Measurements from ENCODE around the gene ALG8.

Gene ALG8

GRCh38 chr11:78160557-78160956 lies 21.1 kb upstream of the ALG8 start:
- no peak for DNase-seq (ENCODE audit: low read depth in 2 of 2)

DNA sequence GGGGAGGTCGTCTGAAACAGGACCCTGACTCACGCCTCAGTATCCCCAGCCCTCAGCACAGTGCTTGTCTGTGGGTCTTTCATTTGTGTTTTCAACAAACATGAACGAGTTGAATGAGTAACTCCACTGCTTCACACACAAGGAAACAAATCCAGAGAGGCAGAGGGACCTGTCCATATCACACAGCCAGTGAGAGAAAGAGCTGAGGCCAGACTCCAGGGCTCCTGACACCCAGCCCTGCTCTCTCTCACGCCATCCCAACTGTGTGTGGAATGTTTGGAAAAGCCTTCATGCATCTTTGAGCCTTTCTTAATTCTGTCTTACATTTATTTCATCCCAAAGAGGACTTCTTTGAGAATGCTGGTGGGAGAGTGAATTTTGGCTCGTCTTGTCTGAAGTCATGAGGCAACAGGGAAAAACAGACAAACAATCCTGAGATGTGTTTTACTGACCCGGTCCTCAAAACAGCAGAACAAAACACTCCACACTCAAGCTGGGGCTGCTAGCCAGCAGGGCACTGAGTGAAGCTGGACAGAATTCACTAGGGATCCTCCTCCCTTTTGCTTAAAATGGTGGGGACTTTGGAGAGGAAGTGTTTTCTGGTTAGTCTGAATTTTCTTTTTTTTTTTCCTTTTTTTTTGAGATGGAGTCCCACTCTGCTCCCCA lies 19.7 kb upstream of the ALG8 start:
- no peak for DNase-seq (ENCODE audit: low read depth in 2 of 2)

DNA sequence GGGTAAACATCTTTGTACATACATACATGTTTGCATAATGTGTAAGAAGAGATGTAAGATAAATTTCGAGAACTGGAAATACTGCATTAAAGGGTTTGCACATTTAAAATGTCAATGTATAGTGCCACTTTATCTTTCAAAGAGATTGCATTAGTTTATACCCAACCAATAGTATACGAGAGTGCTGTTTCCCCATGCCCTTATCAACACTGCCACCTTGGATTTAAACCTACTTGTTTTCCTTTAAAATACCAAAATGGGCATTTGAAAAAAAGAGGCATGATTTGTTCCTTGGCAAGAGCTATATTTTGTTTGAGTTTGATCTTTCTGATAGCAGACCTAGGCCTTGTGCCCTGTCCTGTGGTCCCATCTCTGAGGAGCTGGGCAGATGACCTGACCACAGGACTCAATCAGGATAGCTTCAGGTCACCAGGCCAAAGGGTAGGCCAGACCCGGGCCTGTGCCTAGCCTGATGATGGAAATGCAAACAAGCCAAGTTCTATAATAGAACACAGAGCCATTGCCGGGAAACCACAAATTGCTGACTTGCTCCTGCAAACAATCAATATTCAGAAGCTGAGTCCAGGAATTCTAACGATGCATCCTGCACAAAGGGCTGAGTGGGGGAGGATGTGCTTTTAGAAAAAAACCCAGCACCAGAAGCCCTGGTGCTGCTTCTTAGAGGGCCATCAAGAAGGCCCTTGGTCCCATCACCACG lies 16.9 kb upstream of the ALG8 start:
- DNase-seq (ENCODE audit: low read depth in 2 of 2), result peak; percentile 48 to 50

GRCh38 chr11:78151804-78152203 lies 12.4 kb upstream of the ALG8 start:
- no peak for DNase-seq (ENCODE audit: low read depth in 2 of 2)

GRCh38 chr11:78150754-78151153 lies 11.3 kb upstream of the ALG8 start:
- no peak for DNase-seq (ENCODE audit: low read depth in 2 of 2)

DNA sequence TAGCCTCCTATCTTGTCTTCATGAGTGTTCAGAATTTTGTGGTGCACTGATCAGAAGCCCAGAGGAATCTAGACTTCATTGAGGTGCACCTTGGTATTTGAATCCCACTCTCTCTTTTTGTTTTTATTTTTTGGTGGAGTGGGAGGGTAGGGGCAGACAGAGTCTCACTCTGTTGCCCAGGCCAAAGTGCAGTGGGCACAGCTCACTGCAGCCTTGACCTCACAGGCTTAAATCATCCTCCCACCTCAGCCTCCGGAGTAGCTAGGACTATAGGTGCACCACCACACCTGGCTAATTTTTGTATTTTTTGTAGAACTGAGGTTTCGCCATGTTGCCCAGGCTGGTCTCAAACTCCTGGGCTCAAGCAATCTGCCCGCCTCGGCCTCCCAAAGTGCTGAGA lies 10.9 kb upstream of the ALG8 start:
- no peak for DNase-seq (ENCODE audit: low read depth in 2 of 2)

DNA sequence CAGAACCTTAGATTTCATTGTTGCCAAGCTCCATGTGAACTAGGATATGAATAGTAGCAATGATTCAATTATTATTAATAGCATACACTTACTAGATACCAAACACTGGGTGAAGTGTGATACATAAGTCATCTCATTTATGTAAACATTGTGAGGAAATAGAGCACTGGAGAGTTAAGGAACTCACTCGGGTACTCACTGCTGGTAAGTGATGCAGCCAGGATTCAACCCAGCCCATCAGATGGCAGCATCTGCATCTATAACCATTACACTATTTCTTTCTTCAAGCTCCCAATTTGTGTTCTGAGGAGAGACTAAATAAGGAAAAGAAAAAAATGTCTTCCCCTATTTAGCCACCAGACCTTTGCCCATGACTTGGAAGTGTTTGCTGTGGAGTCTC lies 10.2 kb upstream of the ALG8 start:
- DNase-seq (ENCODE audit: low read depth in 2 of 2), result no peak

GRCh38 chr11:78147807-78148206 lies 8.4 kb upstream of the ALG8 start:
- no peak for DNase-seq (ENCODE audit: low read depth in 2 of 2)

GRCh38 chr11:78145511-78146025 lies 6.1 kb upstream of the ALG8 start:
- DNase-seq (ENCODE audit: low read depth in 2 of 2), result no peak

GRCh38 chr11:78140392-78141077 lies 1.1 kb upstream of the ALG8 start:
- no peak for DNase-seq (ENCODE audit: low read depth in 2 of 2)

DNA sequence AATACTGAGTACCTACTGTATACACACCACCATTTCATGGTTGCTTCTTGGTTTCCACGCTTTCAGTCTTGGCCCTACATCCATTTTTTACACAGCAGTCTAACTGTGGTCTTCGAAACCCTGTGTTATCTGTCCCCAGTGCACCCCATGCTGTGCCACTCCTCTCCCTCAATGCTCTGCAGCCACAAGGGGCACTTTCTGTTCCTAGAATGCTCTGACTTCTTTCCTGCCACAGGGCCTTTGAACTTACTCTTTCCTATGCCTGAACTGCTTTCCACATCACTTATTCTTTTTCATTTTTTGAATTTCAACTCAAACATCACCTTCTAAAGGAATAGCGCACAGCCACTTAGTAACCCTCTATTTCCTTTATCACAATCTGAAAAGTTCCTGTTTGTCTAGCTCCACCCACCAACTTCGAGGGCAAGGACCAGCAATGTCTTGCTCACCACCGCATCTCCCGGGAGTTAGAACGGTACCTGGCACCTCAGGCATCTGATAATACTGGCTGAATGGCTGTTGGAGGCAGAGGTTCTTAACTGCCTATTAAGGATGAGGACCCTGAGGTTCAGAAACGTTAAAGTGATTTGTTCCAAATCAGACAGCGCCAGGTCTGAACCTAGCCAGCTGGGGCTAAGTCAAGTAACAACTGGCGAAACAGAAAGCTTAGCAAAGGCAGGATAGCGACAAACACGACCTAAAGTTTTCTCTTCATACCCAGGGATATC lies 568 bp downstream of the ALG8 start:
- no peak for DNase-seq (ENCODE audit: low read depth in 2 of 2)

DNA sequence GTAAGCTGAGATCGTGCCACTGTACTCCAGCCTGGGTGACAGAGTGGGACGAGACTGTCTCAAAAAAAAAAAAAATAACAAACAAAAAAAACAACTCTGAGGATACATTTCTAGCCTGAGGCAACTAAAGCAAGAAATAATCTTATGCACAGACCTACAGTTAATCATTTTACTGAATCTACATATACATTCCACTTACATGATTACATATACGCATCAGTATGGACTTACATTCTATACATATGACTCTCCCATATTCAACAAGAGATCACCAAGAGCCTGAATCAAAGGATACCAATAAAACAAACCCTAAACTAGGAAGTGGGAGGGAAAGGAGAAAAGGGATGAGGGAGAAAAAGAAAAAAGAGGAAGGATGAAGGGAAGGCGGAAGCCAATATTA lies 1.1 kb downstream of the ALG8 start:
- no peak for DNase-seq (ENCODE audit: low read depth in 2 of 2)

DNA sequence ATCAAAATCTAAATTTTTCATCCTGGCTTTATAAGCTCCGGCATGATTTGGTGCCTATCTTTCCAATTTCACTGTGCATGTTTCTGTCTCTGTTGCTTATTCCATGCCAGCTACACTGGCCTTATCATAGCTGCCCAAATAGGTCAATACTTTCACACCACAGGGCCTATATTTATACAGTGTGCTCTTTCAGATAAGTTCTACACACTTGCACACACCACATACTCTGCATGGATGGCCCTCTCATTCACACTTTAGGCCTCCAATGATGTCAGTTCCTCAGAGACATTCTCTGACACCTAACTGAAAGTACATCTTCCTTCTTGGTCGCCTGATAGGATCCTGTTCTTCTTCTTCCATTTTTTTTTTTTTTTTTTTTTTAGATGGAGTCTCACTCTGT lies 7.0 kb downstream of the ALG8 start:
- DNase-seq (ENCODE audit: low read depth in 2 of 2), result no peak

DNA sequence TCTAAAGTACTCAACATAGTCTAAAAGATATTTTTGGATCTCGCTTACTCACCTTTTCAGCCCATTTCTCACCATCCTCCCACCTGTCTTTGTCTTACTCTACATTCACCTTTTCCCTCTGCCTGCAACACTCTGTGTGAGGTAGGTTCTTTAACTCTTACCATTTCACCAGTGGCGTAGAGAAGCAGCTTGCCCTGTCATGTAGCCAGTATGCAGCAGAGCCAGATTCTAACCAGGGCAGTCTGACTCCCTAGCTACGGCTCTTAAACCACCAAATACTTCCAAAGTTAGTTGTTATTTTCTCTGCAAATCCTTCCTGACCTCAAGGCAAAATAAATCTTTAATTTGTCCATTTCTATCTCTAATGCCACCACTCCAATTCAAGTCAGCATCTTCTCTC lies 7.5 kb downstream of the ALG8 start:
- no peak for DNase-seq (ENCODE audit: low read depth in 2 of 2)

DNA sequence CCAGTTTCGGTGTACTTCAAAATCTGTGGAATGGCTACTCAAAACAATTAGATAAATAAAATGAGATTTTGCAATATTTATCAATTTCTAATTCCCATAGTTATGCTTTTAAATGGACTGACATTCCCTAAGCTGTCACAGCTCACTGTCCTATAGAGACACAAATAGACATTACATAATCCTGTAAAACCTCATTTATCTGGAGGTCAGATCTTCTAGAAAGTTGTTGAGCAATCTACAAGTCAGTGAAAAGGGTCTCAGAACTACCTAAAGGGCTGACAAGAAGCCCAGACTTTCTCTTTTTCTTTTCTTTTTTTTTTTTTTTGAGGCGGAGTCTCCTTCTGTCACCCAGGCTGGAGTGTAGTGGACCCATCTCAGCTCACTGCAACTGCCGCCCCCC lies 12.0 kb downstream of the ALG8 start:
- DNase-seq (ENCODE audit: low read depth in 2 of 2), result no peak

DNA sequence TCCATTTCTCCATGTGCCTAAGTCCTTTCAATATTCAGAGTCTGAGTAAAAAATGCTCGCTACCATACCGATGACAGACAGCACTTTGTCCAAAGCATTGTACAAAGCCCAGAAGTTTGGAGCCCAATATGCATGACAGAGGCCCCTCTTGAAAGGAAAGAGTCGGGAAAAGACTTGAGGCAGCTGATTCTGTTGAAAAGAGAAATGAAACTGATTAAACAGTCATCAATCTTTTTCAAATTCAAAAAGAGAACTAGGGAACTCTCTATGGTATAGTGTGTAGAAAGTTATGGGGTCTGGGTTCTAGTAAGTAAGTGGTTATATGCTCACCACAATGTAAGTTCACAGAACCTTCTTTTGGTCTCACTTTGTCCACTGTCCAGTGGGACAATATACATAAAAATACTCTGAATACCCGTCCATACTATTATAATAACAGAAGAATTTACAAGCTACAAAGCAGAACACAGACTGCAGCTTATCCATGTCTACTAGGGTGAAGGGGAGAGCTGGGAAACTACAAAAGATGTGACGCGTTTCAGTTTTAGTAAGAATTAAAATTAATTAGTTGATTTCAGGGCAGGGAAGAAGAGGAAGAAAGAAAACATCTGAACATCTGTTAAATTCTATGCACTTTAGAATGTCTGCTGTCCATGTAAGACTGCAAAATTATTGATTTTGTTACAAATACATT lies 26.7 kb downstream of the ALG8 start:
- no peak for DNase-seq (ENCODE audit: low read depth in 2 of 2)

DNA sequence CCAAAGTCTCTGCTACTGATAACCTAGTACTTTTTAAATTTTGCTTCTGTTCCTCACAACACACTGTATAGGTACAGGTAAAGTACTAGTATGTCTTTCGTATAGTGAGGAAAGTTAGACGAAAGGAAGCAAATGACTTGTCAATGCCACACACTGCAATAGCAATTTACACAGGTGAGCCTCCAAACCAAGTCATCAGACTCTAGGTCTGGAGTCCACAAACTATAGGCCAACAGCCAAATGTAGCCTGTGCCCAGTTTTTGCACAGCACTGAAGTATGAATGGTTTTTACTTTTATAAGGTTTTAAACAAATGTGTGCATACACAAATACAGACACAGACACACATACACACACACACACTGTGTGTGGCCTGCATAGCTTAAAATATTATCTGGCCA lies 28.1 kb downstream of the ALG8 start:
- DNase-seq (ENCODE audit: low read depth in 2 of 2), result no peak

DNA sequence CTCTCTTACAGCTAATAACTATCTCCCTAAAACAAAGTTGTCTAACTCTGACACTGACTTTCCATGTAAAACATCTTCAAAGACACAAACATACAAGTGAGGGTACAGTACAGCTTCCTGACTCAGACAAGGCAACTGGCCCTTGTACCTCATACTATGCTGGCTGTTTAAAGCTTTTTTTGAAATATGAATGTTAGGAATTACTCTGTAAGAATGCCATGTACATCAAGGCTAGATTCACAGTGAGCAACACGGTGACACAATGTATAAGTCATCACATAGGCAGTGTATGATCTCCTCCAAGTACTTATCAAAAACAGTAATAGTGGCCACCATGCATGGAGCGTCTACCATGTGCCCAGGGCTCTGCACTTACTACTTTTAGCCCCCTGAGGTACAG lies 28.6 kb downstream of the ALG8 start:
- no peak for DNase-seq (ENCODE audit: low read depth in 2 of 2)

DNA sequence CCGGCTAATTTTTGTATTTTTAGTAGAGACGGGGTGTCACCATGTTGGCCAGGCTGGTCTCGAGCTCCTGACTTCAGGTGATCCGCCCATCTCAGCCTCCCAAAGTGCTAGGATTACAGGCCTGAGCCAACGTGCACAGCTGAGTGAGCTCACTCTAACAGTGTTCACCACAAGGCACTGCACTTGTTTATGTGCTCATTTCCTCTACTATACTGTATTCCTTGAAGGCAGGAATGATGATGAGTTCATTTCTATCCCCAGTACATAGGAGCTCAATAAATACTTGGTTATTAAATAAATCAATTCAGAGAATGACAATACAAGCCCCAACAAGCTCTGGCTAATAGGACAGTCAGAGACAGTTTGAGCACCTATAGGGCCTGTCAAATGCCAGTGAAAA lies 29.1 kb downstream of the ALG8 start:
- DNase-seq (ENCODE audit: low read depth in 2 of 2), result no peak

DNA sequence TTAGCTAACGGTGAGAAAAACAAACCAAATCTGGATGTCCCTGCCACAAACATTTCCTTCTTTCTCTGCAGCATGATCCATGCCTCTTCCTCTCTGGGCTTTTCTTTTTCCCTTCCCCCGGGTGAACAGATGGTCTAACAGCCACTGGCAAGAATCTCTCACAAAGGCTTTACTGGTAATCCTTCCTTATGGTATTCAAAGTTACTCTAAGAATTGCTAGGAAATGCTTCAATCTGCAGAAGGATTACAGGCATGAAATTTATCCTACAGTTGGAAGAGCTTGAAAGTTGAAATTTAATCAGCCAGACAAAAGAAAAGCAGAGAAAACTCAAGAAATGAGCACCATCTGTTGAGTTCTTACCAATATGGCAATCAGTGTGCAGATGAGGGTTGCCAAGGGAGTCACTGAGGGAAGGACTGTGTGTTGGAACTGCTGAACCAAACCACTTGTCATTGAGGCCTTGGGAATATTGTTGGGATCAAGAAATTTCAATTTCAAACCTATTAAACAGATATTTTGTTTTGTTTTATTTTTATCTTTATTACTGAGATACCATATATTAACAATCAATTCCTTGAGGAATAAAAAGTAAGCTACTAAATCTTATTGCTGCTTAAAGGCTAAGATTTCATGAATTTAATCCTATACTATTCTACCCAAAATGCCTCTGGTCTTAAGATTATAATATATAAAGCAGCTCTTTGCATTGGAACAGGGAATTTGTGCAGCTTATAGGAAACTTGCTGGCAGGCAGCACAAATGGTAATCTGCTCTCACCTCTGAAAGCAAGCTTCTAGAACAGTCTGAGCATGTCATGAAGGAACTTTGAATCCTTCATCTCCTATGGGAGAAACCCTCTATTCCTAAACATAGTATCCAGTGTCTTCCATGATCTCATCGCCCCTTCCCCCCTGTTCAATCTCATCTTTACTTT lies 30.1 kb downstream of the ALG8 start:
- DNase-seq (ENCODE audit: low read depth in 2 of 2), result no peak

Measured in fibroblast of skin of left biceps (primary cell).